NB4 (cell line): ENCODE measurements around the gene TSGA10.

Experiments used
- CTCF ChIP-seq: IDR thresholded peaks from one replicate; pipeline ENCODE4 v1.5.1; 2012; ENCODE audit warnings: low read depth, low read length
- POLR2A ChIP-seq: IDR thresholded peaks from 2 replicates; pipeline ENCODE4 v1.6.1; 2011; ENCODE audit warnings: mild to moderate bottlenecking; ENCODE audit not compliant: insufficient read length; ENCODE audit errors: extremely low read depth

GRCh38 chr2:99066075-99066958, 88.4 kb downstream of the TSGA10 start:
- TF ChIP-seq CTCF (peak; percentile 60), POLR2A (no peak)
